PFSK-1 (cell line): Measurements from ENCODE around the gene XYLT2.

Source experiments
- FOXP2 ChIP-seq: optimal IDR thresholded peaks from 2 replicates; pipeline ENCODE3; 2011; ENCODE audit warnings: borderline replicate concordance, control low read depth, inconsistent platforms; ENCODE audit not compliant: insufficient read depth; ENCODE audit errors: extremely low read length, extremely low read depth
- POLR2AphosphoS5 ChIP-seq: IDR thresholded peaks from 2 replicates; pipeline ENCODE4 v1.6.1; 2012; ENCODE audit warnings: low read depth, mild to moderate bottlenecking, control low read depth, low read length, moderate library complexity
- SIN3A ChIP-seq: IDR thresholded peaks from 2 replicates; pipeline ENCODE4 v1.6.1; 2012; ENCODE audit warnings: mild to moderate bottlenecking, low read length, moderate library complexity, borderline replicate concordance; ENCODE audit not compliant: insufficient read depth
- TF ChIP-seq, protein P1 (sequence below), 2 experiments: IDR thresholded peaks; 2 replicates each; pipeline versions ENCODE4 v1.6.1 to v1.8.0; 2011 to 2012; ENCODE audit warnings: low read depth in 2 of 2, low read length in 2 of 2, control low read depth in 1 of 2, inconsistent platforms in 1 of 2, mild to moderate bottlenecking in 1 of 2, moderate library complexity in 1 of 2; ENCODE audit not compliant: insufficient read depth in 1 of 2

DNA sequence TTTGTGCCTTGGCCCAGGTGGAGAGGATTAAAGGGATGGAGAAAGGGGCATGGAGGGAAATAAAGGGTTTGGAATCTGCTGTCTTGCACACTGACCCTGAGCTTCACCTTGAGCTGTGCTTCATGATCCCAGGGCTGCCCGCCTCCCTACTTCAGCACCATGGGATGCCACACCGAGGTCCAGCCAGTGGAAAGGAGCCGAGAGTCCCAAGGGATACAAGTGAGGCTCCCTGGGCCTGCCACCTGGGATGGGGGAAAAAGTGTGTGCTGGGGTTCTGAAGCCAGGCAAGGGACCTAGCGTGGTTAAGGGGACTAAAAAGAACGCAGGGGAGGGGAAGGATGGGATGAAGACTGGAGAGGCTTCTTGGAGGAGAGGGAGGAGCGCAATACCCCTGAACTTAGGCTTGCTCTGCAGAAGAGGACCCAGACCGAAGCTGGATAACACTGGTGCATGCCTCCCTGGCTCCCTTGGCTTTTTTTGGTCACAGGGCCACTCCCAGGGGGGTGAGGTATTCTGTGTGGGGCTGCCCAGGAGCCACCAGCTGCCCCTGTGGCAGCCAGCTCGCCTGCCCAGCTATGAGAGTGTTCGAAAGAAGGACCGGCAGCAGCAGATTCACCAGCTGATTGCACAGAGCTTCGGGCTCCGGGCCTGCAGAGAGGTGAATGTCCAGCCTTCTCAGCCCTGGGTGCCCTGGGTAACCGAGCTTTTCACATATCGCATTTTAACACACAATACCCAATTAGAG, 19.9 kb downstream of the XYLT2 start:
- no peak for TF ChIP-seq POLR2AphosphoS5
- TF ChIP-seq FOXP2 = no peak
- TF ChIP-seq, protein P1, sequence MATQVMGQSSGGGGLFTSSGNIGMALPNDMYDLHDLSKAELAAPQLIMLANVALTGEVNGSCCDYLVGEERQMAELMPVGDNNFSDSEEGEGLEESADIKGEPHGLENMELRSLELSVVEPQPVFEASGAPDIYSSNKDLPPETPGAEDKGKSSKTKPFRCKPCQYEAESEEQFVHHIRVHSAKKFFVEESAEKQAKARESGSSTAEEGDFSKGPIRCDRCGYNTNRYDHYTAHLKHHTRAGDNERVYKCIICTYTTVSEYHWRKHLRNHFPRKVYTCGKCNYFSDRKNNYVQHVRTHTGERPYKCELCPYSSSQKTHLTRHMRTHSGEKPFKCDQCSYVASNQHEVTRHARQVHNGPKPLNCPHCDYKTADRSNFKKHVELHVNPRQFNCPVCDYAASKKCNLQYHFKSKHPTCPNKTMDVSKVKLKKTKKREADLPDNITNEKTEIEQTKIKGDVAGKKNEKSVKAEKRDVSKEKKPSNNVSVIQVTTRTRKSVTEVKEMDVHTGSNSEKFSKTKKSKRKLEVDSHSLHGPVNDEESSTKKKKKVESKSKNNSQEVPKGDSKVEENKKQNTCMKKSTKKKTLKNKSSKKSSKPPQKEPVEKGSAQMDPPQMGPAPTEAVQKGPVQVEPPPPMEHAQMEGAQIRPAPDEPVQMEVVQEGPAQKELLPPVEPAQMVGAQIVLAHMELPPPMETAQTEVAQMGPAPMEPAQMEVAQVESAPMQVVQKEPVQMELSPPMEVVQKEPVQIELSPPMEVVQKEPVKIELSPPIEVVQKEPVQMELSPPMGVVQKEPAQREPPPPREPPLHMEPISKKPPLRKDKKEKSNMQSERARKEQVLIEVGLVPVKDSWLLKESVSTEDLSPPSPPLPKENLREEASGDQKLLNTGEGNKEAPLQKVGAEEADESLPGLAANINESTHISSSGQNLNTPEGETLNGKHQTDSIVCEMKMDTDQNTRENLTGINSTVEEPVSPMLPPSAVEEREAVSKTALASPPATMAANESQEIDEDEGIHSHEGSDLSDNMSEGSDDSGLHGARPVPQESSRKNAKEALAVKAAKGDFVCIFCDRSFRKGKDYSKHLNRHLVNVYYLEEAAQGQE (IDR thresholded peaks at IDR 0.05; ENCODE audit: insufficient read depth in 1 of 2, low read depth in 2 of 2, low read length in 2 of 2) = no peak
- TF ChIP-seq SIN3A = no peak
